T1000 (cell line): Measurements from ENCODE around the gene AOPEP.
A peak's percentile ranks its signal among the peaks of the same experiment; 100 is the strongest.

Experiments used
- DNase-seq: peaks from one replicate; lab custom pipeline; 2025; ENCODE audit warnings: mixed read lengths; lab: John Stamatoyannopoulos, UW

The AOPEP gene

GRCh38 chr9:94760010-94760409, 33.5 kb downstream of the AOPEP start:
- no peak for DNase-seq

- DNase-seq, result no peak
These were observed 34.2 kb downstream of the AOPEP start for GRCh38 chr9:94760660-94761059.

GRCh38 chr9:94761481-94761880, 35.0 kb downstream of the AOPEP start:
- DNase-seq, result no peak

- DNase-seq, result no peak
These were observed 41.0 kb downstream of the AOPEP start for GRCh38 chr9:94767331-94768072.

- no peak for DNase-seq
These were observed 42.3 kb downstream of the AOPEP start for GRCh38 chr9:94768766-94769165.

- no peak for DNase-seq
These were observed 43.8 kb downstream of the AOPEP start for GRCh38 chr9:94770334-94770733.

GRCh38 chr9:94771096-94771495, 44.6 kb downstream of the AOPEP start:
- DNase-seq, result no peak

- no peak for DNase-seq
These were observed 45.6 kb downstream of the AOPEP start for GRCh38 chr9:94772144-94772543.

- DNase-seq, result no peak
These were observed 46.3 kb downstream of the AOPEP start for GRCh38 chr9:94772639-94773303.

- no peak for DNase-seq
These were observed 47.2 kb downstream of the AOPEP start for GRCh38 chr9:94773655-94774054.

- DNase-seq, result no peak
These were observed 51.5 kb downstream of the AOPEP start for GRCh38 chr9:94778013-94778412.

- DNase-seq, result no peak
These were observed 52.5 kb downstream of the AOPEP start for GRCh38 chr9:94779031-94779430.

GRCh38 chr9:94779693-94780290, 53.3 kb downstream of the AOPEP start:
- DNase-seq, result no peak

- DNase-seq, result no peak
These were observed 54.0 kb downstream of the AOPEP start for GRCh38 chr9:94780516-94780950.

- DNase-seq, result no peak
These were observed 56.0 kb downstream of the AOPEP start for GRCh38 chr9:94782355-94783101.

- DNase-seq, result peak; percentile 94
These were observed 56.7 kb downstream of the AOPEP start for GRCh38 chr9:94783102-94783682.

- DNase-seq, result no peak
These were observed 57.4 kb downstream of the AOPEP start for GRCh38 chr9:94783928-94784327.

- DNase-seq, result no peak
These were observed 59.0 kb downstream of the AOPEP start for GRCh38 chr9:94785215-94786169.

GRCh38 chr9:94786586-94786985, 60.1 kb downstream of the AOPEP start:
- DNase-seq, result no peak

- no peak for DNase-seq
These were observed 60.8 kb downstream of the AOPEP start for GRCh38 chr9:94787266-94787665.

GRCh38 chr9:94788570-94789105, 62.1 kb downstream of the AOPEP start:
- no peak for DNase-seq
